Vagina (tissue), 2 donors: ENCODE results near the gene FUT6. TPM values are rescaled to one million over a fixed set of nuclear protein-coding genes. Genes with fewer than 3 reads are reported as not detected.

ENCODE experiments used
- DNase-seq, 2 donors: peaks; one replicate each; pipeline ENCODE4 v3.0.0-alpha.2; 2017; ENCODE audit errors: extremely low spot score in 2 of 2
- H3K27ac ChIP-seq: fragments of 200-600 bp; sonication (generic); one replicate; pipeline ENCODE4 v1.5.1; 2019
- H3K27me3 ChIP-seq: fragments of 200-600 bp; sonication (generic); one replicate; pipeline ENCODE4 v1.5.1; 2019
- H3K36me3 ChIP-seq, 2 donors: fragments of 200-600 bp; sonication (generic); one replicate each; pipeline ENCODE4 v1.5.1; 2017 to 2019
- H3K4me1 ChIP-seq: fragments of 200-600 bp; sonication (generic); one replicate; pipeline ENCODE4 v1.5.1; 2019
- H3K4me3 ChIP-seq, 2 donors: fragments of 200-600 bp; sonication (generic); 1 replicate in 1 of 2; 2 replicates in 1 of 2; pipeline ENCODE4 v1.5.1; 2016 to 2019
- H3K9me3 ChIP-seq: fragments of 200-600 bp; sonication (generic); one replicate; pipeline ENCODE4 v1.5.1; 2019
- CTCF ChIP-seq, 3 experiments: fragments of 450-650 bp in 2 of 3; fragments of 200-600 bp in 1 of 3; sonication (generic) in 1 of 3; IDR thresholded peaks; one replicate each; pipeline ENCODE4 v1.5.1; 2017 to 2019; ENCODE audit warnings: antibody characterized with exemption in 3 of 3, mild to moderate bottlenecking in 2 of 3, moderate library complexity in 2 of 3
- POLR2A ChIP-seq, 2 donors: fragments of 450-650 bp; IDR thresholded peaks; one replicate each; pipeline ENCODE4 v1.6.1; 2017; ENCODE audit warnings: antibody characterized with exemption in 2 of 2, mild to moderate bottlenecking in 2 of 2, moderate library complexity in 2 of 2
- POLR2AphosphoS5 ChIP-seq, 2 donors: sonication (generic); formaldehyde crosslinking; IDR thresholded peaks; one replicate each; pipeline ENCODE4 v1.9.0; 2017; ENCODE audit warnings: antibody characterized with exemption in 2 of 2, mild to moderate bottlenecking in 2 of 2, low read depth in 1 of 2; ENCODE audit not compliant: insufficient read depth in 1 of 2
- intact Hi-C: fragments of 100-400 bp; cut with DNase I; formaldehyde crosslinking; loops from one replicate; pipeline ENCODE4 v1.15.1; 2023
- total RNA-seq: library from RNA; depleted of rRNA; stranded (reverse); fragments of >200 nt; gene quantifications from one replicate; pipeline ENCODE4 v1.2.3, GENCODE V29; 2016

Gene FUT6
- total RNA-seq, 1 donor from 2014 or later: 36.8 TPM

- H3K27ac ChIP-seq: no peak overlapping the region
- H3K36me3 ChIP-seq: no peaks in the 10 kb centered on the region
- no peaks in the 10 kb centered on the region for H3K9me3 ChIP-seq
- H3K4me1 ChIP-seq: peaks cover 26% of the 10 kb centered on the region
- DNase-seq: no peak
- no peak for TF ChIP-seq CTCF (IDR thresholded peaks at IDR 0.05)
- TF ChIP-seq POLR2A (IDR thresholded peaks at IDR 0.05): no peak
- no peak for TF ChIP-seq POLR2AphosphoS5 (IDR thresholded peaks at IDR 0.05; ENCODE audit: insufficient read depth in 1 of 2, low read depth in 1 of 2)
- peaks cover 8% of the 10 kb centered on the region for H3K27me3 ChIP-seq
- intact Hi-C loops: no loop called here
- no peak overlapping the region for H3K4me3 ChIP-seq
Measured at GRCh38 chr19:5801796-5802619, 37.5 kb downstream of the FUT6 start.

- intact Hi-C loops: no loop called here
Measured at GRCh38 chr19:5800361-5801270, 38.9 kb downstream of the FUT6 start.

GRCh38 chr19:5799247-5800241 lies 40.0 kb downstream of the FUT6 start:
- TF ChIP-seq POLR2A (IDR thresholded peaks at IDR 0.05) (no peak), POLR2AphosphoS5 (IDR thresholded peaks at IDR 0.05; ENCODE audit: insufficient read depth in 1 of 2, low read depth in 1 of 2) (no peak), CTCF (IDR thresholded peaks at IDR 0.05) (no peak)
- H3K27me3 ChIP-seq: peaks cover 4% of the 10 kb centered on the region
- no peak overlapping the region for H3K4me3 ChIP-seq
- no peaks in the 10 kb centered on the region for H3K36me3 ChIP-seq
- H3K4me1 ChIP-seq: peaks cover 24% of the 10 kb centered on the region
- H3K9me3 ChIP-seq: no peaks in the 10 kb centered on the region
- no peak overlapping the region for H3K27ac ChIP-seq
- DNase-seq: no peak
- intact Hi-C loops: no loop called here

More at GRCh38 chr19:5800361-5801270, 38.9 kb downstream of the FUT6 start:
- Histone ChIP-seq H3K27ac (no peak overlapping the region), H3K4me1 (peaks cover 26% of the 10 kb centered on the region), H3K27me3 (peaks cover 8% of the 10 kb centered on the region), H3K9me3 (no peaks in the 10 kb centered on the region), H3K36me3 (no peaks in the 10 kb centered on the region), H3K4me3 (no peak overlapping the region)
- TF ChIP-seq CTCF (IDR thresholded peaks at IDR 0.05): no peak
- TF ChIP-seq POLR2A (IDR thresholded peaks at IDR 0.05): no peak
- no peak for TF ChIP-seq POLR2AphosphoS5 (IDR thresholded peaks at IDR 0.05; ENCODE audit: insufficient read depth in 1 of 2, low read depth in 1 of 2)
- no peak for DNase-seq

- no peak for TF ChIP-seq CTCF (IDR thresholded peaks at IDR 0.05)
- Histone ChIP-seq H3K27me3 (no peaks in the 10 kb centered on the region), H3K4me1 (peaks cover 12% of the 10 kb centered on the region), H3K36me3 (no peaks in the 10 kb centered on the region), H3K4me3 (no peak overlapping the region), H3K27ac (no peak overlapping the region), H3K9me3 (no peaks in the 10 kb centered on the region)
- intact Hi-C loops: no loop called here
- DNase-seq: no peak
Measured at GRCh38 chr19:5798244-5798643, 41.3 kb downstream of the FUT6 start.
